GM20431 (cell line): ENCODE data around the gene TMBIM1.
"Not testable (repeated sequence)": the region's sequence is repeated elsewhere in the genome, so short reads cannot be mapped to it uniquely, and the experiment has no call there.

Experiments used
- in situ Hi-C: fragments of 300-500 bp; cut with MseI, MboI; formaldehyde crosslinking; loops from one replicate; pipeline ENCODE4 v1.15.0; 2020; ENCODE audit warnings: low sequenced_read_pairs; ENCODE audit not compliant: unreplicated experiment

The TMBIM1 gene

DNA sequence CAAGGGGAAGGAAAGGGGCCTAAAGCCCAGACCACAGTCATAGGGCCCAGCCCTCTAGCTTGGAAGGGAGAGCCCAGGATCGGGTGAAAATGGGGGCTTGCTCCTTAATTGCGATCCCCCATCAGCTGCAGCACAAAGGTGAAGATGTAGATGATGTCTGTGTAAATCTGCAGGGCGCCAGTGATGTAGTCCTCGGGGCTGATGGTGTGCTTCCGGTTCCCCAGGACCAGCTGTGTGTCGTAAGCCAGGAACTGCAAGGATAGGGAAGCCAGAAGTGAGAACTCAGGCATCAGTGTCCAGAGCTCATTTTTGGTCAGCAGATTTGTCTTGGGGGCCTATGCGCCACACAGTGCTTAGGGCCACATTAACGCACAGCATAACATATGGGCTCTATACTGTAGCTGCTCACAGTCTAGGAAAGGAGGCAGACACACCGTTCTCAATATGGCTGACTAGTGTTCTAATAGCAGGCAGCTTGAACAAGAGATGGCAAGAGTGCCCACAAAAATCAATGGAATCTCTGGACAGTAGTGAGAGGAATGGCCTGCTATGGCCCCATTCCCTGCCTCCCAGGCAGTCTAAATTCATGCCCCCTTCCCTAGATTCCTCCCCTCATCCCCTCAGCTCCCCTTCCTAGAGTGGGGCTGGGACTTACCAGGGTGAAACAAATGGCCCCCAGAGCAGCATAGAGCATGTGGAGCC, 16.8 kb downstream of the TMBIM1 start:
- in situ Hi-C loops, result no loop called here

DNA sequence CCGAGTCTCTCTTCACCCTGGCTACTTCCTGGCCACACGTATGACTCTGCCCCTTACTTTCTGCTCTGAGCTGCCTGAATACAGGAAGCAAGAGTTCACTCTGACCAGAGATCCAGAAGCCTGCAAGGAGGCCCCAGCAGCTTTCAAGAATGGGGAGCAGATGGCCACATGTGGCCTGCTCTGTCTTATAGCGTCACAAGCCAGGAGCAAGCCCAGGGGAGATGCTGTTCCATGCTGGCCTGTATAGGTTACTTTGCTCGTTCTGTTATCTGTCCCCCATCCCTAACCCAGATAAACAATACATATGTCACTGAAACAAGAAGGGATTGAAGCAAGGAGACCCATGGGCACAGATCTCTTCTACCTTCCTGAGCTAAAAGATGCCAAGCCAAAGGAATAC, 17.7 kb downstream of the TMBIM1 start:
- in situ Hi-C loops, result no loop called here

DNA sequence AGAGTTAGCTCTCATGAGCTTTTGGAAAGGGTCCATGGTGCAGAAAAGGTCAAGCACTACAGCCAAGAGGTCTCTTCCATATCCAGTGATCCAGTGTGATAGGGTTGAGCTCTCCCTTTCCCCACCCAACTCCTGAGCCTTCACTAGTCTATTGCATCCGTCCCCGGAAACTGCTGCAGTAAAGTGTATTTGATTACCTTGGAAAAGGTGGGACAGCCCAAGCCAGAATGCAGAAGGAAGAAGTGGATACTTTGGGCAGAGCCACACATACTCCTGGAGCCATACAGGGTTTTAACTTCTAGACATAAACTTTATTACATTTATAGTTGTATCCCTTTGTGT, 18.4 kb downstream of the TMBIM1 start:
- in situ Hi-C loops, result no loop called here

DNA sequence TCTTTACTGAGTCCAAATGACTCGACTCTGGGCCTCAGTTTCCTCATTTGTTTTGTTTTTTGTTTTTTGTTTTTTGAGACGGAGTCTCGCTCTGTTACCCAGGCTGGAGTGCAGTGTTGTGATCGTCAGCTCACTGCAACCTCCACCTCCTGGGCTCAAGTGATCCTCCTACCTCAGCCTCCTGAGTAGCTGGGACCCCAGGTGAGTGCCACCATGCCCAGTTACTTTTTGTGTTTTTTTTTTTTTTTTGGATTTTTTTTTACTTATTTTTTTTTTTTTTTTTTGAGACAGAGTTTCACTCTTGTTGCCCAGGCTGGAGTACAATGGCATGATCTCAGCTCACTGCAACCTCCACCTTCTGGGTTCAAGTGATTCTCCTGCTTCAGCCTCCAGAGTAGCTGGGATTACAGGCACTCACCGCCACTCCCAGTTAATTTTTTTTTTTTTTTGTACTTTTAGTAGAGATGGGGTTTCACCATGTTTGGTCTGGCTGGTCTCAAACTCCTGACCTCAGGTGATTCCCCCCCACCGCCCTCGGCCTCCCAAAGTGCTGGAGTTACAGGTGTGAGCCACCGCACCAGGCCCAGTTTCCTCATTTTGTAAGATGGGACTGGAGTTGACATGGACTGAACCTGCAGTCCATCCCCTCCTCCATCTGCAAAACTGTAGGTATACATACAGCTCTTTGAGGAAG, 18.9 kb downstream of the TMBIM1 start:
- in situ Hi-C loops, result not testable (repeated sequence)

DNA sequence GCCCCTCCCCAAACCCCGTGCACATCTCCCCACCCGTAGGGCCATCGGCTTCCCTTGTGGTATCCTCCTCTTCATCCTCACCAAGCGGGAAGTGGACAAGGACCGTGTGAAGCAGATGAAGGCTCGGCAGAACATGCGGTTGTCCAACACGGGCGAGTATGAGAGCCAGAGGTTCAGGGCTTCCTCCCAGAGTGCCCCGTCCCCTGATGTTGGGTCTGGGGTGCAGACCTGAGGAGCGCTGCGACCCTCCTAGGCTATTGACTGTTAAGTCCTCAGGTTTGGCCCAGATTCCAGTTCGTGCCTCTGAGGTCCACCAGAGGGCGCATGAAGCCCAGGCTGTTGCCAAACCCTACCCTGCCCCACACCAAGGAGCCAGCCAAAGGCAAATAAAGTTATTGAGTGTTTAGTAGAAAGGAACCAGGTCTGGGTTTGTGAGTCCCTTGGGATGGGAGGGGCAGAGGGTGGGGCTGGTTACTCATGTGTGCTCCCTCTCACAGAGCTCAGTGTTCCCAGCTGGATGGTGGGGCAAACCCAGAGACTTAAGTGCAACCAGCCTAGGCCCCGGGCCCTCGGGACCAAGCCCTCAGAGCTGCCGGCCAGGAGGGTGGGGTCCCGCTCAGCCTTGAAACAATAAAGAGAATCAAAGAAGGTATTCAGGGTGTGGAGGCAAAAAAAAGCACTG, 19.6 kb downstream of the TMBIM1 start:
- in situ Hi-C loops, result no loop called here

DNA sequence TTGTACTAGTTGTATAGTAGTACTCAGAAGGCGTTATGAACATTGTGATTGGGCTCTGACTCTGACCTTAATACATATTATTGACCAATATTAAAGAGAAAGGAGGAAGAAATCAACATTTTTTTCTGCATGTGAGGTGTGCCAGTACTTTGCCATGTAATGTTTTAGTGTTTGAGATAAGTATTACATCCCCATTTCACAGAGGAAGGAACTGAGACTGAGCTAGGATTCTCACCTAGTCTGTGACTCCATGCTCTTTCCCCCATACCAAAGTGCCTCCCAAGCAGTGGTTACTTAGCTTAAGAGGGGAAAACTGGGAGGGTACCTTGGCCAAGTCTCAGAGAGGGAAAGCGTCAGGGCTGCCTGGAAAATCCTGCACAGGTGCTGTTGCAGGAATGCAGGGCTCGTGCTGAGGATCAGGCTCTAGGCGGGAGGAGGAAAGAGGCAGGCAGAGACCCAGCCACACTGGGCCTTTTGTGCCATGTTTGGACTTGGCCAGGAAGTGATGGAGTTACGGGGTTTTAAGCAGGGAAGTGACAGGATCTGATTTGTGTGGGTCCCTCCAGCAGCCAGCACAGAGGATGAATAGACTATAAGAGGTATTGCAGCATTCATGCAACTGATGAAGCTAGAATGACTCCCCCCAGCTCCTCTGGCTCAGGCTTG, 20.3 kb downstream of the TMBIM1 start:
- in situ Hi-C loops, result no loop called here

DNA sequence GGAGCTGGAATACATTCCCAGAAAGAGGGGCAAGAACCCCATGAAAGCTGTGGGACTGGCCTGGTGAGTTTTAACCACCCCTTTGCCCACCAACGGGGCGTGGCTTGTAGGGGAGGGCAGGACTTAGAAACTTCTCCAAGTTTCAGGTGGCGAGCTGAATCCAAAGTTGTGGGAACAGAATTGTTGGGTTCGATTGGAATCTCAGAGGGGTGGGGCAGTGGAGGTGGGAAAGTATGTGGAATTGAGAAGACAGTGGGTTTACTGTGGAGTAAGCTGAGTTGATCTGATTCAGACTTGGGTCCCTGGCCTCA, 20.9 kb downstream of the TMBIM1 start:
- in situ Hi-C loops, result no loop called here

DNA sequence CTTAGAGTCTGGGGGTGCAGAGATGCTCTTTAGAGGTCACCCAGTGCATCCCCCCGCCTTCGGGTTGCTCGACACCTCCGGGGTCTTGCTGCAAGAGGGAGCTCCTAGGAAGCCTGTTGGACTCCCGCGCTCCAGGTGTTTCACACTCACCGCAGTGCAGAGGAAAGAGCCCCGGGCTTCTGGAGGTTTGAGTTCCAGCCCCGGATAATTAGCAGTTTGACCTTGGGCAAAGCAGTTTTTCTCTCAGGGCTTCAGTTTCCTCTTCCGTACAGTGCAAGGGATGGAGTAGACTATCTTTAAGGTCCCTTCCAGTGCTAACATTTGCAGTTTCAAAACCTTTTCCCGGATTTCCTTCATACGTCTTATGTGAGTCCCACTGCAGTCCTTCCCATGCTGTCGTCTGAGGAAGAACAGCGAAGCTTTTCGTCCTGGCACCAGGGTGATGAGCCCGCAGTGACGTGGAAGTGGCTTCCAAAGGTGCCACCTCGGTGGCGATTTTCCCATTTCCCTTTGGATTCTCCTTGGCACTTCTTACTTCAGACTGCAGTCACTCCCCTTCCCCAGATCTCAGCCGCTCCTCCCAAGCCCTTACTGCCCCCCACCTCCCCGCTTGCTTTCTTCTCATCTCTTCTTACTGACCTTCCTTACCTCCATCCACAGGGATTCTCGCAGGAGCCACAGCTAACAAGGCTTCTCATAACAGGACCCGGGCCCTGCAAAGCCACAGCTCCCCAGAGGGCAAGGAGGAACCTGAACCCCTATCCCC, 21.4 kb downstream of the TMBIM1 start:
- in situ Hi-C loops, result no loop called here

DNA sequence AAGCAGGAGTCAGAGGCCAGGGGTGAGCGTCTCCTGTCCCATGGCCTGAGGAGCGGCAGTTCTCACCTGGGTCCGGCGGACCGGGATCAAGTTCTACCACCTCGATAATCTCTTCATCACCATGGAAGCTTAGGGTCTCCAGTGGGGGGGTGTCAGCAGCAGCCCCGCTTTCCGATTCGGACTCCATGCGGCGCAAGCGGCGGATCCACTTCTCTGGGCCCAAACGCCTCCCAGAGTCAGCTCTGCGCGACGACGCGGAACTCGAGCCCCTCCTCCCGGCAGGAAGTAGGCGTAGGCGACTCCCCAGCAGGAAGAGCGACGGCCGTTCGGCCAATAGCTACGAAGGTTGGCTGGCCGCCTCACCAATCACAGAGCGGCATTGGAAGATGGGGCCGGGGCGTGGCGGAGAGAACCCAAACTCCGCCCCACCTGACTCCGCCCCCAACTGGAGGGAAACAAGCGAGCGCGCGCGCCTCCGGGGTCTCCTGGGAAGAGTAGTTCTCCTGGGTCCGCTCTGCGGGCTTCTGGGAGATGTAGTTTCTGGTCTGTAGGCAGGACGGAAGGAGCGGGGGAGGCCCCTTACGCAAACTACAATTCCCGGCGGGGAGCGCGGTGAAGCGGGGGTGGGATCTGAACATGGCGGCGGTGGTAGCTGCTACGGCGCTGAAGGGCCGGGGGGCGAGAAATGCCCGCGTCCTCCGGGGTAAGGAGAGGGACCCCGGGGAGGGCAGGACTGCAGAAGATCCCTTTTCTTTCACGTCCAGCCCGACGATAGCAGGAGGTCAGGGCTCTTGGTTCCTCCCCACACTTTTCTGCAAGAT, 22.2 kb downstream of the TMBIM1 start, which contains the start of the genes AAMP and PNKD:
Gene AAMP, minus strand, starts transcription at position 238 of the 821 bp plus-strand sequence. Its CDS starts 51 bp downstream, at position 187.
Gene PNKD, plus strand, starts transcription at position 620 of the 821 bp plus-strand sequence. Its CDS starts 17 bp downstream, at position 637.
- in situ Hi-C loops, result no loop called here

DNA sequence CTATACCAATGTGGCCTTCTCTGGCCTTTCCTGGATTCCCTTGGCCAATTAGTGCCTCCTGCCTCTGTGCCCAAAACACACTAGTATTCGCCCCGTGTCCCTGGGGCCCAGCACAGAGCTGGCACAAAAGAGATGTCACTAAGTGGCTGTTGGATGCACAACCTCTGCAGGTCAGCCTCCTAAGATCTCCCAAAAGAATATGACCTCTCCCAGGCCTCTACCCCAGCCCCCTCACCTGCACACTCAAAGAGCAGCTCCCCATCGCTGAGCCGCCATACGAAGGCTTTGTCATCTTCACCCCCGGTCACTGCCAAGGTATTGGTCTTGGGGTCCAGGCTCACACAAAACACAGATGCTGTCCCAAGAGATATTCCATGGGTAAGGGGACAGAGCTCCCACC, 25.0 kb downstream of the TMBIM1 start:
- in situ Hi-C loops, result no loop called here

DNA sequence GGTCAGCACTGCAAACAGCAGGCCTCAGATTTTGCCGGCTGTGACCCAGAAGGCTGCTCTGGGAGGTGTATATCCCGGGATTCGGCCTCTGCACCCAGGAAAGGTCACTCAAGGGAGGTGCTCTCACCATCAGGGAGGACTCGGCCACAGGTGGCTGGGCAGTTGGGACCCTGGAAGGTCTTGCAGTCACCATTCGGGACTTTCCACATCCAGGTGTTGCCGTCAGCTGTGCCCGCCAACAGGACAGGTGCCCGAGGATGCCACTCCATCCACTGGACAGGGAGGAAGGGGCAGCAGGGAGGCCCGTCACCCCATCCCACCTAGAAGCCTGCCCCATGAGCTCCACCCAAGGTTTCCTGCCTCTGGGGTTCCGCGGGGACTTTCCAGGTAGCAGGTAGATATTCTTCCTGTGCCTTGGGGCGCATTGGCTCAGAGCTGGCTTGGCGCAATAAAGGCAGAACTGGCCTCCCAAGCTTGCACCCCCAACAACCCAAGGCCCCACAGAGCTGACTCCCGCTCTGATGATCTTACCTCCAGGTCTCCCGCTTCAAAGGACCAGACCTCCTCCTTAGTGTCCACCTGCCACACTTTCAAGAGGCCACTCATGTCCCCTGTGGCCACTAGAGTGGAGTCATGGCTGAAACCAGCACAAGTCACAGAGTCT, 25.9 kb downstream of the TMBIM1 start:
- in situ Hi-C loops, result no loop called here

DNA sequence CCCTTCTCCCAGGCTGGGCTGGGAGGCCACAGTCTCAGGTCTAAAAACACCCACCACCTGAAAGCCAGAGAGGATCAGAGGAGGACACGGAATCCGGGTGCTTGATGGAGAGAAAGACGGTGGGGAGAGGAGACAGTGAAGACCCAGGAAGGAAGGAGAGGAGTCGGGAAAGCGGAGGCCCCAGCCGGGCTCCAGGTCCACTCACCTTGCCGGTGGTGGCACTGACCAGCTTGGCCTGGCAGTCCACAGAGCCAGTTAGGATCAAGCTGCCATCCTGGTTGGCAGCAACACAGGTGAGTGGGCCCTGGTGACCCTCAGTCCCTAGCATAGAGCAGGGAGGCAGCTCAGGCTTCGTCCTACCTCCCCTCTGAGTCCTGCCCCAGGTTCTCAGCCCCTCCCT, 26.7 kb downstream of the TMBIM1 start:
- in situ Hi-C loops, result no loop called here

DNA sequence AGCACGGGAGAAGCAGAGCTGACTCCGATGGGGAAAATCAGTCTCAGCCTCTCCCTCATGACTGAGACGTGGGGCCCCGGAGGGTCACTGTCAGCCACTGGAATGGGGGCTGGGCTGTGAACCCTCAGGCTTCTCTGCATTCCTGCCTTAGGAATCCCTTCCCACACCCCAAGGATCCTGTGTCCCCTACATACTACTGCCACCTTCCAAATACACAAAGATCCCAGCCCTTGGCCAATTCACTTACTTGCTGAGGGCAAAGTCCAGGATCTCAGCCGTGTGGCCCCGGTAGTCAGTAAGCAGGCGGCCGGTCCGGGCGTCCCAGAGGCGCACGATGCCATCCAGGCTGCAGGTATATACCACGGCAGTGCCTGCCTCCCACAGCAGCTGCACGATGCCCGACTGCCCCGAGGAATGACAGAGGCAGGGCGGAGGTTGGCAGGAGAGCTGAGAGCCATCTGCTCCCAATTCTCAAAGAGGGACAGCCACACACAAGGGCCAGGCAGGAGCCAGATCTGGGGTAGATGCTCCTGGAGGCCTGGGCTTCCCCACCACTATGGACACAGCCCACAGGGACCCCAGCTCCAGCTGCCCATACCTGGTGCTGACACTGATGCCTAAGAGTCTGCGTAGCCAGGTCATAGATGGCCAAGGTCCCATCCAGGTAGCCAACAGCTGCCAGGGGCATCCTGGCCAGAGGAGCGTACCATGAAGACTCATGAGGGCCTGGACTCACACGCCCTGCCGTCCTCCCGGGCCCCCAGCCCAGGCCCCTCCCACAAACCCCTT, 27.3 kb downstream of the TMBIM1 start:
- in situ Hi-C loops, result no loop called here

DNA sequence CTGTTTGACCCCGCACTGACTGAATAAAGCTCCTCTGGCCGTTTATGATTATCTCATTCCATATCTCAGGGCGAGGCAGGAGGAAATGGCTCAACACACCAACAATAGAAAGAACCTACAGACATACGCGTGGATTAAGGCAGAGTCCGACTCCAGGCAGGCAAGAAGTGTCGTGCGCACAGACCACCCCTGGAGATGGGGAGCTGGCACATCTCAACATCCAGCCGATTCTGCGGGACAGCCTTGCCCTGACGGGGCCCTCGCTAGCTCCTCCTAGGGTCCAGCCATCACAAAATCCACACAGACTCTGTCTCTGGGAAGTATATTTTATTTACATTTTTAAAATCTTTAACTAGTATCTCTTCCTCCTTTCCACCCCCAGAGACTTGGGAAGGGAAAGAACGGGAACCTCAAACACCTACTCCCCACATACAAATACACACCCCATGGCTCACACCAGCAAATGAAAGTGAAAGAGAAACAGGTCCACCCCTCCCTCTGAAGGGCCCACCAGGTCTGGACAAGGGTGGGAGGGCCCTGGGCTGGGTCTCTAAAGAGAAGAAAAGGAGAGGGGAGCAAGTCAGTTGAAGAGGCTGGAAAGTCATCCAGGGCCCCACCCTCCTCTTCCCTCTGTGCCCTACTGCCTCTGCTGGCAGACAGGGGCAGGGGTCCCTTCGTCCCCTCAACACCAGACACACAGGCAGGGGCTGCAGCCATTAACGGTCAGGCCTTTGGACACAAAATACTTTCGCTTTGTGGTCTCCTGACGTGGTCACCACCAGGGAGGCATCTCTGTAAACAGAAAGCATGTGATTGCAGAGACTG, 28.3 kb downstream of the TMBIM1 start:
- in situ Hi-C loops, result no loop called here

DNA sequence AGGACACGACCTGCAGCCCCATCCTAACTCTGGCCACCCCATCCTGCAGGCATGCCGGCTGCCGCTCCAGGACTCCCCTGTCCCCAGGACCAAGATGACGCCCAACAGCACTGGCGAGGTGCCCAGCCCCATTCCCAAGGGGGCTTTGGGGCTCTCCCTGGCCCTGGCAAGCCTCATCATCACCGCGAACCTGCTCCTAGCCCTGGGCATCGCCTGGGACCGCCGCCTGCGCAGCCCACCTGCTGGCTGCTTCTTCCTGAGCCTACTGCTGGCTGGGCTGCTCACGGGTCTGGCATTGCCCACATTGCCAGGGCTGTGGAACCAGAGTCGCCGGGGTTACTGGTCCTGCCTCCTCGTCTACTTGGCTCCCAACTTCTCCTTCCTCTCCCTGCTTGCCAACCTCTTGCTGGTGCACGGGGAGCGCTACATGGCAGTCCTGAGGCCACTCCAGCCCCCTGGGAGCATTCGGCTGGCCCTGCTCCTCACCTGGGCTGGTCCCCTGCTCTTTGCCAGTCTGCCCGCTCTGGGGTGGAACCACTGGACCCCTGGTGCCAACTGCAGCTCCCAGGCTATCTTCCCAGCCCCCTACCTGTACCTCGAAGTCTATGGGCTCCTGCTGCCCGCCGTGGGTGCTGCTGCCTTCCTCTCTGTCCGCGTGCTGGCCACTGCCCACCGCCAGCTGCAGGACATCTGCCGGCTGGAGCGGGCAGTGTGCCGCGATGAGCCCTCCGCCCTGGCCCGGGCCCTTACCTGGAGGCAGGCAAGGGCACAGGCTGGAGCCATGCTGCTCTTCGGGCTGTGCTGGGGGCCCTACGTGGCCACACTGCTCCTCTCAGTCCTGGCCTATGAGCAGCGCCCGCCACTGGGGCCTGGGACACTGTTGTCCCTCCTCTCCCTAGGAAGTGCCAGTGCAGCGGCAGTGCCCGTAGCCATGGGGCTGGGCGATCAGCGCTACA, 29.4 kb downstream of the TMBIM1 start:
- in situ Hi-C loops, result no loop called here

DNA sequence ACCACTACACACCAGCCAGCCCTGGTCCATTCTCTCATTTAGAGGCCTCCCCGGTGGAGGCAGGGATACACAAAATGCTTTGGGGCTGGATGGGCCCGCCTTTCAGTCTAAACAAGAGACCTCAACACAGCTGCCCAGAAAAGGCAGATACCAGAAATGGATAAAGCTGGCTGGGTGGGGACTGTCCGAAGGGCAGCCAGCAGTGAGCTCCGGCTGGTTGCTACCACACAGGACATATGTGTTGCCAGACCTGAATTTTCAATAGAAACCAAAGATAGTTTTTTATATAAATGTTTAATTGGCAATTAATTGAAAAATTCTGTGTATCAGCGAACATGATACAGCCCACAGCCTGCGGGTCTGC, 30.1 kb downstream of the TMBIM1 start:
- in situ Hi-C loops, result no loop called here
